Testis (tissue), 2 donors: ENCODE measurements around the gene PDP2.

Experiments used
- CTCF ChIP-seq, 3 experiments: fragments of 450-650 bp in 2 of 3; fragments of 200-600 bp in 1 of 3; sonication (generic) in 1 of 3; IDR thresholded peaks; one replicate each; pipeline ENCODE4 v1.5.1; 2016 to 2019; ENCODE audit warnings: antibody characterized with exemption in 3 of 3, mild to moderate bottlenecking in 2 of 3, moderate library complexity in 1 of 3
- POLR2A ChIP-seq: fragments of 450-650 bp; IDR thresholded peaks from one replicate; pipeline ENCODE4 v1.6.1; 2017; ENCODE audit warnings: antibody characterized with exemption, mild to moderate bottlenecking, moderate library complexity

DNA sequence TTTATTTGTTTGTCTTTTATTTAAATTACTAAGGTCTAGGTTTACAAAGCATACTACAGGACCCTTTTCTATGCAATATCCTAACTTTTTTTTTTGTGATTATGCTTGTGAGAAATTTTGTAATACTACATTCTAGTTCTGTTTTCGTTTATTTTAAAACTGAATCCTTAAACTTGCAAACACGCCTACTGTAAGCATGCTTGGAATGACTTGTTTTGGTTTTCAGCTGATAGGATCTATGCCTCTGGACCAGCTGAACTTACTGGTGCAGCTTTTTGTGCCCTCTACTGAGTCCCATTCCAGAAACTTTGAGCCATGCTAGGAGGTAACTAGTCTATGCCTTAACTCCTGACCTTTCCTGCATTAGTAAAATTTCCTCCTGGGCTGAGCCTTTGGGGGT is 6.0 kb downstream of the PDP2 start:
- TF ChIP-seq CTCF (IDR thresholded peaks at IDR 0.05) (no peak), POLR2A (no peak)
